ENCODE results near the gene C13orf46.

GRCh38 chr13:114022876-114023275 is 49.0 kb upstream of the C13orf46 start:
- TF ChIP-seq CTCF (IDR thresholded peaks at IDR 0.05) (no peak), POLR2AphosphoS5 (IDR thresholded peaks at IDR 0.05) (no peak)
